HEK293T (cell line): ENCODE data around the gene RTTN.

ENCODE experiments used
- CTCF ChIA-PET: fragments of 350-600 bp; formaldehyde crosslinking; extraction: SDS; loops from one replicate; lab custom pipeline; 2021; ENCODE audit warnings: antibody characterized with exemption, inconsistent platforms; lab: Yijun Ruan, JAX
- POLR2A ChIA-PET: fragments of 350-600 bp; formaldehyde crosslinking; extraction: SDS; loops from one replicate; lab custom pipeline; 2020; ENCODE audit warnings: antibody characterized with exemption, inconsistent platforms; lab: Yijun Ruan, JAX
- DNase-seq: peaks from one replicate; pipeline ENCODE4 v3.0.0; 2012; ENCODE audit warnings: mixed read lengths; ENCODE audit errors: extremely low spot score
- ARNT ChIP-seq: fragments of 450-650 bp; IDR thresholded peaks from 2 replicates; pipeline ENCODE4 v1.6.1; 2017; ENCODE audit warnings: mild to moderate bottlenecking
- BHLHE40 ChIP-seq: fragments of 450-650 bp; IDR thresholded peaks from 2 replicates; pipeline ENCODE4 v1.6.1; 2016; ENCODE audit warnings: mild to moderate bottlenecking, moderate library complexity, borderline replicate concordance
- CTBP1 ChIP-seq: fragments of 450-650 bp; IDR thresholded peaks from 2 replicates; pipeline ENCODE4 v1.6.1; 2016; ENCODE audit warnings: borderline replicate concordance
- ELF4 ChIP-seq: fragments of 450-650 bp; IDR thresholded peaks from 2 replicates; pipeline ENCODE4 v1.6.1; 2017; ENCODE audit warnings: antibody characterized with exemption
- FOXA1 ChIP-seq: fragments of 450-650 bp; IDR thresholded peaks from 2 replicates; pipeline ENCODE4 v1.6.1; 2016; ENCODE audit warnings: mild to moderate bottlenecking
- FOXK2 ChIP-seq: fragments of 450-650 bp; IDR thresholded peaks from 2 replicates; pipeline ENCODE4 v1.6.1; 2016; ENCODE audit warnings: mild to moderate bottlenecking
- FOXM1 ChIP-seq: fragments of 450-650 bp; IDR thresholded peaks from 2 replicates; pipeline ENCODE4 v1.6.1; 2017; ENCODE audit warnings: mild to moderate bottlenecking, borderline replicate concordance
- HDGF ChIP-seq: fragments of 450-650 bp; IDR thresholded peaks from 2 replicates; pipeline ENCODE4 v1.6.1; 2017; ENCODE audit warnings: antibody characterized with exemption, borderline replicate concordance
- L3MBTL2 ChIP-seq: fragments of 450-650 bp; conservative IDR thresholded peaks from 2 replicates; pipeline ENCODE4 v1.6.1; 2016; ENCODE audit warnings: mild to moderate bottlenecking
- LEF1 ChIP-seq: fragments of 450-650 bp; IDR thresholded peaks from 2 replicates; pipeline ENCODE4 v1.6.1; 2017; ENCODE audit warnings: mild to moderate bottlenecking, borderline replicate concordance
- NFRKB ChIP-seq: fragments of 450-650 bp; IDR thresholded peaks from 2 replicates; pipeline ENCODE4 v1.6.1; 2016; ENCODE audit warnings: mild to moderate bottlenecking, moderate library complexity
- SP1 ChIP-seq: fragments of 450-650 bp; IDR thresholded peaks from 2 replicates; pipeline ENCODE4 v1.6.1; 2017
- SUZ12 ChIP-seq: fragments of 450-650 bp; IDR thresholded peaks from 2 replicates; pipeline ENCODE4 v1.6.1; 2016; ENCODE audit warnings: mild to moderate bottlenecking
- TARDBP ChIP-seq: fragments of 450-650 bp; IDR thresholded peaks from 2 replicates; pipeline ENCODE4 v1.6.1; 2016
- ZNF384 ChIP-seq: fragments of 450-650 bp; IDR thresholded peaks from 2 replicates; pipeline ENCODE4 v1.6.1; 2016
- TF ChIP-seq, protein P1 (sequence below): fragments of 450-650 bp; IDR thresholded peaks from 2 replicates; pipeline ENCODE4 v1.6.1; 2016

Gene RTTN

DNA sequence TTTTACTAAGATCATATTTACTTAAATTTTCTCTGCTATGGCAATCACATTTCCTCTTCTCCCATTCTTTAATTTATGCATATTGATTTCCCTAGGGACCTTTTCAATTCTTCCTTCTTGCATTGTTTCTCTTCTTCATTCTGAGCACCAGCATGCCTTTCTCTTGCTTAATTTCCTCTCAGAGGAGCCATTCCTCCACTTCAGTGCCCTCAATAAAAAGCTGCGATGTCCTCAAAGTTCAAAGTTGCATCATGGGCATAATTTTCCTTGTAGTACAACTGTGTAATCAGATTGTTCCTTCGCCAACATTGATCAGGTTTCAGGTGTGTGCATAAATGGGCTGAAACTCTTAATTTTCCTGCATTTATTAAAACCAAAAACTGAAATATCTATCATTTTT is 236.0 kb downstream of the RTTN start:
- CTCF ChIA-PET, result no interaction called here
- no peak for TF ChIP-seq BHLHE40
- no peak for TF ChIP-seq FOXM1
- TF ChIP-seq SP1, result no peak
- no peak for TF ChIP-seq L3MBTL2
- no peak for TF ChIP-seq LEF1
- TF ChIP-seq HDGF, result no peak
- TF ChIP-seq NFRKB, result no peak
- no peak for TF ChIP-seq SUZ12
- no peak for TF ChIP-seq TARDBP
- POLR2A ChIA-PET, result no interaction called here
- DNase-seq, result no peak

DNA sequence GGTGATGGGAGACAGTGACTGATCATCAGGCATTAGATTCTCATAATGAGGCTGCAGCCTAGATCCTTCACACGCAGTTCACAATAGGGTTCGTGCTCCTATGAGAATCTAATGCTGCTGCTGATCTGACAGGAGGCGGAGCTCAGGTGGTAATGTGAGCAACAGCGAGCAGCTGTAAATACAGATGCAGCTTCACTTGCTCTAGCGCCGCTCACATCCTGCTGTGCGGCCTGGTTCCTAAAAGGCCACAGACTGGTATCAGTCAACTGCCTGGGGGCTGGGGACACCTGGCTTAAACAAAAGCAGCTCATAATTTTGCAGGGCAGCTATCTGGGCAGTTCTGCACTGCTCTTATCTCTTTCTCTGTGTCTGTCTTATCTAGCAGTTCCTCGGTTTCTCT is 237.4 kb downstream of the RTTN start:
- ChIA-PET POLR2A (no interaction called here), CTCF (no interaction called here)
- TF ChIP-seq LEF1, result no peak
- DNase-seq, result no peak

DNA sequence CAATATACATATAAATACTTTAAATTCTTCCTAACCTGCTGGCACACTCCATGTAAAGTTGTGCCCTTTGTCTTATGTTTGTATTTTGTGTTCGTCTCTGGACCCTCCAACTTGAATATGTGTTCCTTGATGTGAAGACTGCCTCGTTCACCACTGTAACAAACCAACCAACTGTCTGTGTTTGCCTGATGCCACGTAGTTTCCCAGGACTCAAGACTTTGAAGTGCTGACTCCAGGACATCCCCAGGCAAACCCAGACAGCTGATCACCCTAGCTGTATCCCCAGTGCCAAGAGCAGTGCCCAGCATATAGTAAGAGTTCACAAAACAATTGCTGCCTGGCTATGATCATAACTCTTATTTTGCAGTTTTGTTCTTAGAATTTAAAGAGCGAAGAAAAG is 242.3 kb downstream of the RTTN start:
- DNase-seq, result no peak
- TF ChIP-seq HDGF (no peak), FOXM1 (no peak)
- ChIA-PET CTCF (interaction anchor here (0.6 kb wide), 1 partner anchor 356 kb away, joined by 8 read pairs; no protein-coding TSS in a partner anchor), POLR2A (no interaction called here)

DNA sequence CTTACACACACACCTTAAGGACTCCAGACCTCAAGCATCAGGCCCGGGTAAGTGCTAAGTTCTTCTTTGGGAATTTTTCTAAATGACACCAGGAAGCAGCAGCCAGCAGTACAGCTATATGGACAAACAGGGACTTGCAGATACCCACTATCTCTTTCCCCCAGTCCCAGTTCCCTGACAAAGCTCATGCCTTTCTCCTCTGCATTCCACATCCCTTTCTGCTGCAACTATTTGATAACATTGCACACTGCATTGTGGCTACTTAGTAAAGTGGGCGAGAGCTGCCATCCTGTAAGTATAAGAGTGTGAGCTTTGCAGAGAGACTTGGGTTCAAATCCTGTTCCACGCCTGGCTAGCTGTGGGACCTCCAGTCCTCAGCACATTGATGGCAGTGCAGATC is 243.8 kb downstream of the RTTN start:
- no peak for DNase-seq
- TF ChIP-seq FOXK2 (no peak), SP1 (no peak), LEF1 (no peak)
- ChIA-PET POLR2A (no interaction called here), CTCF (no interaction called here)

DNA sequence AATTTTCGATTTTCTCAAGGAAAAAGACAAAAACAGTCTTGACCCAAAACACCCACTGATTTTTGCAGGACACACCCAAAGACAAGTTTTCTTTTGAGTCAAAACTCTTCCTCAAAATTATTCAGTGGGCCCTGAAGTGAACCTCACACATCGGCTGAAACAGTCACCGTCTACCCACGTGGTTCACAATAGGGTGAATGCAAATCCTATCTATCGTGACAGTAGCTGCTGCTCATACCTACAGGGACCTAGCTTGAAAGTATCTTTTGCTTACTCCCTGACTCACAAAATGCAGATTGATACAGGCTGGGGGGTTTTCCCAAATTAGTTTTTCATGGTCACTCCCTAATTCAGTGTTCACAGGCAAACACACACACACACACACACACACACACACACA is 247.1 kb downstream of the RTTN start:
- DNase-seq, result no peak
- no peak for TF ChIP-seq TARDBP
- TF ChIP-seq FOXK2, result no peak
- TF ChIP-seq L3MBTL2, result no peak
- TF ChIP-seq BHLHE40, result no peak
- TF ChIP-seq SUZ12, result no peak
- TF ChIP-seq, protein P1, sequence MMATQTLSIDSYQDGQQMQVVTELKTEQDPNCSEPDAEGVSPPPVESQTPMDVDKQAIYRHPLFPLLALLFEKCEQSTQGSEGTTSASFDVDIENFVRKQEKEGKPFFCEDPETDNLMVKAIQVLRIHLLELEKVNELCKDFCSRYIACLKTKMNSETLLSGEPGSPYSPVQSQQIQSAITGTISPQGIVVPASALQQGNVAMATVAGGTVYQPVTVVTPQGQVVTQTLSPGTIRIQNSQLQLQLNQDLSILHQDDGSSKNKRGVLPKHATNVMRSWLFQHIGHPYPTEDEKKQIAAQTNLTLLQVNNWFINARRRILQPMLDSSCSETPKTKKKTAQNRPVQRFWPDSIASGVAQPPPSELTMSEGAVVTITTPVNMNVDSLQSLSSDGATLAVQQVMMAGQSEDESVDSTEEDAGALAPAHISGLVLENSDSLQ, result no peak
- ChIA-PET CTCF (no interaction called here), POLR2A (no interaction called here)

DNA sequence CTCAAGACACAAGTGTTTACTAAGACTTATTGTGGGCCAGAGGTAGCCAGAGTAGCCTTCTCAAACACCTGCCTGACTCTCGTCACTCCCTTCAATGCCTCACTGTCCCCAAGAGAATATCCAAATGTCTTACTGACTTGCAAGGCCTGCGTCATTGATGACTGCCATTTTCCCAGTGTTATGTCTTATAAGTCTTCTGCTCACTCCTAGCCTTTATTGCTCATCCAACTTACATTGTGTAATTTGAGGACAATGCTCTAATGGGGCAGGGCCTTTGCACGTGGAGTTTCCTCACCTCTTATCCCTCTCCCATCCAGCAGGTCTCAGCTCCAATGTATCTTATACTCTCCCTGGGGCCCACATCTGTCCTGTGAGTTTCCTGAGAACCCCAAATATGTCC is 247.7 kb downstream of the RTTN start:
- POLR2A ChIA-PET, result no interaction called here
- CTCF ChIA-PET, result no interaction called here
- TF ChIP-seq FOXA1 (no peak), ELF4 (no peak), FOXK2 (no peak), ZNF384 (no peak), HDGF (no peak), BHLHE40 (no peak), SUZ12 (no peak), CTBP1 (no peak), ARNT (no peak), SP1 (no peak), LEF1 (no peak), TARDBP (no peak)
- TF ChIP-seq, protein P1, result no peak
- DNase-seq, result no peak

DNA sequence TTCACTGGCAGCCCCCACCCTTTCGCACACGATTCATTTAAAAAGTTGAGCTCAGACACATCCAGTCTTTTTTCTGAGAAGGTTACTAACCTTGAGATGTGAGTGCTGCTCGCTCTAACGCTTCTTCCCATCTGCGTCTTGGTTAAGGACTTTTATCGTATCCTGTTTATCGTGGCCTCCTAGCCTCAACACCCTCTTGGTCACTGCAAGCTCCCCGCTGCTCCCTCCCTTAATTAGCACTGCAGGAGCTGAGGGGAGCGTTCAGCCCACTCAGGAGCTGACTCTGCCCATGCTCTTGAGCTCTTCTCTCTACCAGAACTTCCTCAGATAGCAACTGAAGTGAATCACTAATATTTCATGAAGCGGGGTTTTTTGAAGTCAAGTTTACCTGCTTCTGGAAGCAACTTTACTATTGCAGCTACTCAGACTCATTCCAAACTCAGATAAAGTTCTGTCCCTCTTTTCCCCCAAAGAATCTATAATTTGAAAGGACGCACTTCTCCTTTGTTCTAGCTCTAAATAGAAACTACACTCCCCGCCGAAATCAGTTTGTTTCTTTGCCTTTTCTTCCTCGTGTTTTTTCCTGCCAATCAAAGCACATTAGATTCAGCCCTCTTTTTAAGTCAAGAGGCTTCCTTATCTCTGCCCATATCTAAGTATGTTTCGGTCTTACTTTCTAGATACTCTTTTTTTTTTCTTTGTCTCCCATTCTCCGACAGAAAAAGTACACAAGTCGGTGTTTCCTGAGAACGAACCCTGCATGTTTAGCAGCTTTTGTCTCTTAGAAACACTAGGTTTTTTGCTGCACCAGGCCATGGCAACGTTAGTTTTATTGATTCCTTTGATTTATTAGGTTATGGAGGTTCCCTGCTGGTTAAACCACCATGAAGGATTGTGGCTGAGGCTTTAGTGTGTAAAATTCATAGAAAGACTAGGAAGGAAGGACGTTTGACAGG is 248.5 kb downstream of the RTTN start:
- TF ChIP-seq, protein P1, result 0 out of 2 replicates have a peak, but pooled peaks have one; percentile 35
- TF ChIP-seq ARNT, result no peak
- no peak for TF ChIP-seq FOXM1
- no peak for TF ChIP-seq L3MBTL2
- no peak for TF ChIP-seq HDGF
- ChIA-PET CTCF (no interaction called here), POLR2A (interaction anchor here (0.7 kb wide), 1 partner anchor 10 kb away, joined by 3 read pairs; no protein-coding TSS in a partner anchor)
- DNase-seq, result peak; percentile 9
